ENCODE measurements around the gene HCK. TPM values are rescaled to one million over a fixed set of nuclear protein-coding genes. Genes with fewer than 3 reads are reported as not detected.
A peak's percentile ranks its signal among the peaks of the same experiment; 100 is the strongest.
"Not testable (repeated sequence)": the region's sequence is repeated elsewhere in the genome, so short reads cannot be mapped to it uniquely, and the experiment has no call there.

The HCK gene
- total RNA-seq, 1 experiment from 2014 or later, result not detected

DNA sequence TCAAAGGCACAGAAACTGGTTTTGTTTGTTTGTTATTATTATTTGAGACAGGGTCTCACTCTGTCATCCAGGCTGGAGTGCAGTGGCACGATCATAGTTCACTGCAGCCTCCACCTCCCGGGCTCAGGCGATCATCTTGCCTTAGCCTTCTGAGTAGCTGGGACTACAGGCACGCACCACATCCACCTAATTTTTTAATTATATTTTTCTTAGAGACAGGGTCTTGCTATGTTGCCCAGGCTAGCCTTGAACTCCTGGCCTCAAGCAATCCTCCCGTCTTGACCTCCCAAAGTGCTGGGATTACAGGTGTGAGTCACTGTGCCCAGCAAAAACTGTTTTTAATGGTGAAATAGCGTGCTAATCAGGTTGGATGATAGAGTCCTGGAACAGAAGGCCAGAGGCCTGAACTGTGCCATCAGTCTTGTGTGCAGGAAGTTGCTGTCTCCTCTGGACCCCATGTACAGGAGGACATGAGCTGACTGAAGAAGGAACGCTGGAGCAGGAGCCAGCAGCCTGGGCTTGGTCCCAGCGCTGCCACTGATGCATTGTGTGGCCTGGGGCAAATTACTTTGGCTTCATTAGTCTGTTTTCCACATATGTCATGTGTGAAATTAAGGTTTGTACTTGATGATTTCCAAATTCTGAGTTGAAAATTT is 62.4 kb downstream of the HCK start:
- no peak for DNase-seq (ENCODE audit: low read depth)
- in situ Hi-C loops (cut with HindIII; ENCODE audit: low pct_unique_long_range_greater_than_20kb, low sequenced_read_pairs), result no loop called here

DNA sequence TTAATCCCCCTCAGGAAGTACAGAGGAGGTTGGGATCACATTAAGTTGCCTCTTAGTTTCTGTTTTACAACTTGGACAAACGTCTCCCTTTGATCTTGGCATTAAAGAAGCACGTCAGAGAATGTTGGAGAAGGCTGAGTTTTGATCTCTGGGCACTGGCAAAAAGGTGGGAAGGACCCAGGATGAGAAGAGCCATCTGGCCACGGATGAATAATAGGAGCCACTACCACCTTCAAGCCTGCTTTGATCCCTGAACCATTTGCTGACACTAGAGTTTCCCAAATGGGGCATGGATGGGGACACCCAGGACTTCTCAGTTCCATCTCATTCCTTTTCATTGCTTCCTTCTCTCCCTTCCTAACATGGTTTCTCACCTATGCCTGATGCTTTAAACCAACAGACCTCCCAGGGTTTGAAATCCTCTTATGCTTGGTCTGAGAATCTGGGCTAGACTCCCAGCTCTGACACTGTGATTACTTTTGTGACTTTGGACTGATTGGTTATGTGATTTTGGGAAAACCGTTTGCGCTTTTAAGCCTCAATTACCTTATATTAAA is 63.2 kb downstream of the HCK start:
- in situ Hi-C loops (cut with HindIII; ENCODE audit: low pct_unique_long_range_greater_than_20kb, low sequenced_read_pairs), result no loop called here
- no peak for DNase-seq (ENCODE audit: low read depth)

DNA sequence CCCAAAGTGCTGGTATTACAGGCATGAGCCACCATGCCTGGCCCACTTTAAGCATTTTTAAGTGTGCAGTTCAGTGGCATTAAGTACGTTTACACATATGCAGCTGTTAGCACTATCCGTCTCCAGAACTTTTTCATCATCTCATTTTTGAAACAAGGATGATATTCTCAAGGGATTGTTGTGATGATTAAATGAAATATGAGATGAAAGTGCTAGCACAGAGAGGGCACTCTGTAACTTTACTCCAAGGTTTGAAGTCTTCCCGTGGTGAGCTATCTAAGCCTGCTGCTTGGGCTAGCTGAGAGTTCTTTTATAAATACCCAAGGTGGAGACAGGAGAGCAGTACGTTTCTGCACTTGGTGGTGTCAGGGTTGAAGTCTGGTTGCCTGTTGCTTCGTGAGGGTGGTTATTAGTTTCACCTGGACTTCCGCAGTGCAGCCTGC is 64.1 kb downstream of the HCK start:
- in situ Hi-C loops (cut with HindIII; ENCODE audit: low pct_unique_long_range_greater_than_20kb, low sequenced_read_pairs), result no loop called here
- no peak for DNase-seq (ENCODE audit: low read depth)

DNA sequence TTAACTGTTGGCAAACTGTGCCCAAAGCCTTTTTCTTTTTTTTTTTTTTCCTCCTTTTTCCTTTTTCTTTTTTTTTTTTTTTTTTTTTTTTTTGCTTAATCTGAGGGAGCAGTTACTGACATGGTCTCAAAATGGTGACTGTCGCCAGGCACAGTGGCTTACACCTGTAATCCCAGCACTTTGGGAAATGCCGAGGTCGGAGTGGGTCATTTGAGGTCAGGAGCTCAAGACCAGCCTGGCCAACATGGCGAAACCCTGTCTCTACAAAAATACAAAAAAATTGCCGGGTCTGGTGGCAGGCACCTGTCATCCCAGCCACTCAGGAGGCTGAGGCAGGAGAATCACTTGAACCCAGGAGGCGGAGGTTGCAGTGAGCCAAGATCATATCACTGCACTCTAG is 64.8 kb downstream of the HCK start:
- DNase-seq (ENCODE audit: low read depth); in situ Hi-C loops (cut with HindIII; ENCODE audit: low pct_unique_long_range_greater_than_20kb, low sequenced_read_pairs): not testable (repeated sequence)

DNA sequence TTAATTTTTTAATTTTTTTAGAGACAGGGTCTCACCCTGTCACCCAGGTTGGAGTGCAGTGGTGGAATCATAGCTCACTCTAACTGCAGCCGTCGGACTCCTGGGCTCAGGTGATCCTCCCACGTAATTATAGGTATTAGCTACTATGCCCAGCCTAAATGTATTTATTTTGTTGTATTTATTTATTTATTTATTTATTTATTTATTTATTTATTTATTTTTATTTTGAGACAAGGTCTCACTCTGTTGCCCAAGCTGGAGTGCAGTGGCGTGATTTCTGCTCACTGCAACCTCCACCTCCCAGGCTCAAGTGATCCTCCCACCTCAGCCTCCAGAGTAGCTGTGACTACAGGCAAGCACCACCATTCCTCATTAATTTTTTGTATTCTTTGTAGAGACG is 66.4 kb downstream of the HCK start:
- DNase-seq (ENCODE audit: low read depth); in situ Hi-C loops (cut with HindIII; ENCODE audit: low pct_unique_long_range_greater_than_20kb, low sequenced_read_pairs): not testable (repeated sequence)

DNA sequence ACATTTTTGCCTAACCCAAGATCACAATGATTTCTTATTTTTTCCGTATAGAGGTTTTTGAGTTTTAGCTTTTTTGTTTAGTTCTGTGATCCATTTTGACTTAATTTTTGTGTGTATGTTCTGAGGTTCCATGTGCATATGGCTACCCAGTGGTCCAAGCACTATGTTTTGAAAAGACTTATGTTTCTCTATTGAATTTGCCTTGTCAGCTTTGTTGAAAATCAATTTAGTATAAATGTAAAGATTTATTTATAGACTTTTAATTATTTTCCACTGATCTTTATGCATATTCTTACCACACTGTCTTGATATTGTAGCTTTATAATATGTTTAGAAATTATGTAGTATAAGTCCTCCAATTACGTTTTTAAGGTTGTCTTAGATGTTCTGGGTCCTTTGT is 67.7 kb downstream of the HCK start:
- DNase-seq (ENCODE audit: low read depth), result no peak
- in situ Hi-C loops (cut with HindIII; ENCODE audit: low pct_unique_long_range_greater_than_20kb, low sequenced_read_pairs), result no loop called here

DNA sequence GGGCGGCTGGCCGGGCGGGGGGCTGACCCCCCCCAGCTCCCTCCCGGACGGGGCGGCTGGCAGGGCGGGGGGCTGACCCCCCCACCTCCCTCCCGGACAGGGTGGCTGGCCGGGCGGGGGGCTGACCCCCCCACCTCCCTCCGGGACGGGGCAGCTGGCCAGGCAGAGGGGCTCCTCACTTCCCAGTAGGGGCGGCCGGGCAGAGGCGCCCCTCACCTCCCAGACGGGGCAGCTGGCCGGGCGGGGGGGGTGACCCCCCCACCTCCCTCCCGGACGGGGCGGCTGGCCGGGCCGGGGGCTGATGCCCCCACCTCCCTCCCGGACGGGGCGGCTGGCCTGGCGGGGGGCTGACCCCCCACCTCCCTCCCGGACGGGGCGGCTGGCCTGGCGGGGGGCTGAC is 69.9 kb downstream of the HCK start:
- DNase-seq (ENCODE audit: low read depth); in situ Hi-C loops (cut with HindIII; ENCODE audit: low pct_unique_long_range_greater_than_20kb, low sequenced_read_pairs): not testable (repeated sequence)

DNA sequence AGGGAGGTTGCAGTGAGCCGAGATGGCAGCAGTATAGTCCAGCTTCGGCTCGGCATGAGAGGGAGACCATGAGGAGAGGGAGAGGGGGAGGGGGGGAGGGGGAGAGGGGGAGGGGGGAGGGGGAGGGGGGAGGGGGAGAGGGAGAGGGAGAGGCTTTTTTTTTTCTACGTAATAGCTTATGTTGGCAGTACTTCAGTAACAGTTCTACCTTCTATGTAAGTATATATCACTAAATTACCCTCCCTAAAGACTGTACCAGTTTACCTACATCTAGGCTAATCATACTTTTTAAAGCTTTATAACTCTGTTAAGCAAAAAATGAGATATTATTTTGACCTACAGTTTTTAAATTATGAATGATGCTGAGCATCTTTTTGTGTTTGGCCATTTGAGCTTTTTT is 71.0 kb downstream of the HCK start:
- in situ Hi-C loops (cut with HindIII; ENCODE audit: low pct_unique_long_range_greater_than_20kb, low sequenced_read_pairs), result no loop called here
- no peak for DNase-seq (ENCODE audit: low read depth)

DNA sequence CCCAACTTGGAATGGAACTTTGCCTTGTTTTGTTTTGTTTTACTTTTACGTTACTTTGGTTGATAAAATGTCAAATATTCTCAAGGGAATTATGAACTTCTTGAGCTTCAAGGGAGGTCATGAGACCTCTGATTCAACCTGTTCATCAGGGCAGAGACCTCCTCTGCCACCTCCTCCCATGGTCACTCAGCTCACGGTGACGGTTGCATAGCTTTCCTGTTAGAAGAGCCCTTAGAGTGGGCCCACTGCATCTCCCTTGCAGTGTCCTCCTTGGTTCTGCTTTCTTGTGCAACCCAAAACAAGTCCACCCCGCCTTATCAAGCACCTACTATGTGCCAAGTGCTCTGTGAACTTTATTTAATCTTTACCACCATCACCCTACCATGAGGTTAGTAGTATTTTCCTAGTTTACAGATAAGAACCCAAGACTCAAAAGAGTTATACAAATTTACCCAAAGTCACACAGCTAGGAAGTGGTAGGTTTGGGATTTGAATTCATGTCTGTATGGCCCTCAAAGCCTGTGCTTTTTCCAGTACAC is 72.9 kb downstream of the HCK start:
- DNase-seq (ENCODE audit: low read depth), result no peak
- in situ Hi-C loops (cut with HindIII; ENCODE audit: low pct_unique_long_range_greater_than_20kb, low sequenced_read_pairs), result no loop called here

DNA sequence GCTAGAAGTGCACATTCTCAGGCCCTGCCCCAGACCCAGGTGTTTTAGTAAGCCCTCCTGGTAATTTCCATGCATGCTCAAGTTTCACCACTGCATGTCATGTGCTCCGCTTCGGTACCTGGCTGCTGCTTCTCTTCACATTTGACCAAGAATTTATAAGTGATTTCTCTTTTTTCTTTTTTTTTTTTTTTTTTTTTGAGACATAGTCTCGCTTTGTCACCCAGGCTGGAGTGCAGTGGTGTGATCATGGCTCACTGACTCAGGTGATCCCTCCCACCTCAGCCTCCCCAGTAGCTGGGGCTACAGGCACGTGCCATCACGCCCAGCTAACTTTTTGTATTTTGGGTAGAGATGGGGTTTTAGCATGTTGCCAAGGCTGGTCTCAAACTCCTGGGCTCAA is 73.5 kb downstream of the HCK start:
- in situ Hi-C loops (cut with HindIII; ENCODE audit: low pct_unique_long_range_greater_than_20kb, low sequenced_read_pairs), result no loop called here
- DNase-seq (ENCODE audit: low read depth), result peak; percentile 31

DNA sequence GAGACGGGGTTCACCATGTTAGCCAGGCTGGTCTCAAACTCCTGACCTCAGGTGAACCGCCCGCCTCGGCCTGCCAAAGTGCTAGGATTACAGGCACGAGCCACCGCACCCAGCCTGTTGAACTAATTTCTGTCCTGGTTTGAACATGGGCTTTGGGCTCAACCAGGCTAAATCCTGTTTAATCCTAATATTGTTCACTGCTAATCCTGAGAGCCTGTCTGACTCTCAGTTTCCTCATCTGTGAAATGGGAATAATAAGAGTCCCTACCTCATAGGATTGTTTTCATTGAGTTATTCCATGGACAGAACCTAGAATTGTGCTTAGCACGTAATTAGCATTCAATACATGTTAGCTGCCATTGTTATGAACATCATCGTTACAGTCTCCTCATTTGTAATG is 74.9 kb downstream of the HCK start:
- in situ Hi-C loops (cut with HindIII; ENCODE audit: low pct_unique_long_range_greater_than_20kb, low sequenced_read_pairs), result no loop called here
- no peak for DNase-seq (ENCODE audit: low read depth)

DNA sequence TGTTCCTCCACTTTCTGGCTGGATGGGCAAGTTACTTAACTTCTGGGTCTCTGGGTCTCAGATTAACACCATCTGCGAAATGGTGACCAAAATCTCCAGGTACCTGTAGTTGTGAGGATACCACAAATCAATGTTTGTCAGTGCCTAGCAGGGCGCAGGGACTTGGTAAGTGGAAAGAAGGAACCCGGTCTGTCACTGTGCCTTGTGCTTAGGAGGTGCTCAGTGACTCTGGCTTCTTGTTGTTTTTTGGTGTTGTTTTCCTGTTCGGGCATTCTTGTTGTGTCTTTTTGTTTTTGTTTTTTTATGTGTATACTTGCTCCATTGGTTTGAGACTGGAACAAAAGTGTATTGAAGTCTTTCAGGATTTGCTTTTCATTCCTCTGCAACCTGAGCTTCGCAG is 75.3 kb downstream of the HCK start:
- in situ Hi-C loops (cut with HindIII; ENCODE audit: low pct_unique_long_range_greater_than_20kb, low sequenced_read_pairs), result no loop called here
- DNase-seq (ENCODE audit: low read depth), result no peak

DNA sequence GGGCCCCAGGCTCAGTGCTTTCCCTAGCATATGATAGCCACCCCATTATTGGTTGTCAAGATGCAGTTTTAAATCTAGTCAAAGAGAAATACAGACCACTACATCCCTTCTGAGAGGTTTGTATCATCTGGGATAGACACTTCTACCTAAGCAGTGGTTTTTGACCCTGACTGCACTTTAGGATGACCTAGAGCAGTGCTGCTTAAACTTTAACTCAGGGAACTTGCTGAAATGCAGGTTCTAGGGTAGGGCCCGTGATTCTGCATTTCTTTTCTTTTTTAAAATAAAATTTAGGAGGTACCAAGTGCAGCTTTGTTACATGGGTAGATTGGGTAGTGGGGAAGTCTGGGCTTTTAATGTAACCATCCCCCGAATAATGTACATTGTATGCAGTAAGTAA is 76.1 kb downstream of the HCK start:
- in situ Hi-C loops (cut with HindIII; ENCODE audit: low pct_unique_long_range_greater_than_20kb, low sequenced_read_pairs), result no loop called here
- no peak for DNase-seq (ENCODE audit: low read depth)

DNA sequence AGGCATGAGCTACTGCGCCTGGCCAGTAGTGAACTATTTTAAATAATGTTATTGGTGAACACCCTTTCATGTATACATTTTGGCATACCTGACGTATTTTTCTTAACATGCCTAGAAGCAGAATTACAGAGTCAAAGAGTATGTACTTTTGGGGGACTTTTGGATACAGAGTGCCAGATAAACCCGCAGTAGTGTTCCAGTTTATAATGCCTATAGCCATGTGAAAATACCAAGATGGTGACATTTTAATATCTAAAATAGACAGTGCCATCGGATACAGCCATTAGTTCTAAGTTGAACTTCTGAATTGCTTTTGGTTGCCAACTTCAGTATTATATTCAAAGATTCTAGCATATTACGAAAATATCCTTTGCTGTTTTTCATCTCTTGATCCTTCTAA is 77.8 kb downstream of the HCK start:
- no peak for DNase-seq (ENCODE audit: low read depth)
- in situ Hi-C loops (cut with HindIII; ENCODE audit: low pct_unique_long_range_greater_than_20kb, low sequenced_read_pairs), result no loop called here

DNA sequence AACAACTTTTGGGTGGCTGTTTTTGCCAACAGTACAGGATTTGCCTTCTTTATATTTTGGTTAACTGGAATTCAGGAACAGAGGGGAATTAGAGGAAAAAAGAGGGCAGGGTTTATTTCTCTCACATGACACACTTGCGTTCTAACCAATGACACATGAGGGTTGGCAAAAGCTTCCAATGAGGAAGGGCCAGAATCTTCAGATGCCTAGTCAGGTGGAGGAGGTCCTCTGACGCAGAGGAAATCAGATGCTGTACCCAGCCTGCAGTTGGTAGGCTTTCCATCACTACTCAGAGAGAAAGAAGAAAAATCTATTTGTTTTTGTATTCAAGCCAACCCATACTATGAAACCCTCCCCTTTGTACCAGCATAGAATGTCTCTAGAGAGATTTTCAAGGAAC is 78.3 kb downstream of the HCK start:
- in situ Hi-C loops (cut with HindIII; ENCODE audit: low pct_unique_long_range_greater_than_20kb, low sequenced_read_pairs), result no loop called here
- DNase-seq (ENCODE audit: low read depth), result no peak

DNA sequence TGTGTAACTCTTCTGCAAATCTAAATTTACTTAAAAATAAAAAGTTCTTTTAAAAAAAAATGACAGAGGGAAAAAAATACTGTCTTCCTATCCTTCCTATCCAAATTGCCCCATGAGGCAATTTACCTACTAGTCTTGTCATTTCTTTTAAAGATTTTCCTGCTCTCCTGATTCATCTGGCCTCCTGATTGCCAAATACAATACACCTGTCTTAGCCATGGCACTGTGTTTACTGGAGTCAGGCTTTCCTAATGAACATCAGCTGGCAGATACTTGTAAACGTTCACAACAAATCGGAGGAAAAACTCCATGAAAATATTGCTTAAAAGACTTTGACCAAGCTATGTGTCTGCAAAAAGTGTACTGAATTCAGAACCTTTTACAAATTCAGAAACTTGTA is 78.9 kb downstream of the HCK start:
- no peak for DNase-seq (ENCODE audit: low read depth)
- in situ Hi-C loops (cut with HindIII; ENCODE audit: low pct_unique_long_range_greater_than_20kb, low sequenced_read_pairs), result no loop called here

DNA sequence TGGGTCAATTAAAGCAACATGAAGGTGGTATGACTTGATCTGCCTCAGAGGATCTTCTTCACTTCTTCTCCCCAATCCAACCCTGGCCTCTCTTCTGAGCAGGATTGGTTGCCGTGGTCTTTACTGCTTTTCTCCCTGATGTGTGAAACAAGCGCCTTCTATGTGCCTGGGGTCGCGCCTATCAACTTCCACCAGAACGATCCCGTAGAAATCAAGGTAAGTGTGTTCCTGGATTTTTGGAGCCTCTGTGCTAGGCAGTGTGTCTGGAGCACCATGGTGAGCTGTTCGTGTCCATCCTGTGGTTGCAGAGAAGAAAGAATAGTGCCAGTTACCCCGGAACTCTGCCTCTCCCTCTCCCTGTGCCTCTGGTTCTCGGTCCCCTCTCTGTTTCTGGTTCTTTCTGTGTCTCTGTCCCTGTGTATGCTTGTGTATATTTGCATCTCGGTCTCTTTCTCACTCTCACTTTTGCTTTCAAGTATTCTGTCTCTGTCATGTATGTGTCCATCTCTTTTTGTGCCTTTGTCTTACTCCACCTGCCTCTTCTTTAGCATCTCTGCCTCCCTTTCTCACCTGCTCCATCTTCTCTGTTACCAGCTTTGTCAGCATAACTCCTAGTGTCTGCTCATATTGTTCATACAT is 81.0 kb downstream of the HCK start:
- in situ Hi-C loops (cut with HindIII; ENCODE audit: low pct_unique_long_range_greater_than_20kb, low sequenced_read_pairs), result no loop called here

DNA sequence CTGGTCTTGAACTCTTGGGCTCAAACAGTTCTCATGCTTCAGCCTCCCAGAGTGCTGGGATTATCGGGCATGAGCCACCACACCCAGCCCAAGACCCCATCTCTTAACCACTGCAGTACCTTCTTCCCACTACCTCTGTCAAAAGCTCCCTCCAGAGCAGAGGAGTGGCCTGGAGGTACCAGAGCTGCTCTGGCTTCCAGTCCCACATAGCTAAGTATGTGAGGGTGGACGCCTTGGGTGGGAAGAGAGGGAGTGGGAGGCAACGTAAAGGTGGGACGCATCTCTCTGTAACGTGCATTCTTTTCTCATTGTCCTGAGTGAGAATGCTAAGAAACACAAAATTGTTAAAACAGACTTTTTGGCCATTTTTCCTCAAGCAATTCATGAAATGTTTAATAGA is 82.0 kb downstream of the HCK start:
- DNase-seq (ENCODE audit: low read depth), result no peak
- in situ Hi-C loops (cut with HindIII; ENCODE audit: low pct_unique_long_range_greater_than_20kb, low sequenced_read_pairs), result no loop called here

More for the DNA sequence above, 81.0 kb downstream of the HCK start:
- DNase-seq (ENCODE audit: low read depth), result no peak

DNA sequence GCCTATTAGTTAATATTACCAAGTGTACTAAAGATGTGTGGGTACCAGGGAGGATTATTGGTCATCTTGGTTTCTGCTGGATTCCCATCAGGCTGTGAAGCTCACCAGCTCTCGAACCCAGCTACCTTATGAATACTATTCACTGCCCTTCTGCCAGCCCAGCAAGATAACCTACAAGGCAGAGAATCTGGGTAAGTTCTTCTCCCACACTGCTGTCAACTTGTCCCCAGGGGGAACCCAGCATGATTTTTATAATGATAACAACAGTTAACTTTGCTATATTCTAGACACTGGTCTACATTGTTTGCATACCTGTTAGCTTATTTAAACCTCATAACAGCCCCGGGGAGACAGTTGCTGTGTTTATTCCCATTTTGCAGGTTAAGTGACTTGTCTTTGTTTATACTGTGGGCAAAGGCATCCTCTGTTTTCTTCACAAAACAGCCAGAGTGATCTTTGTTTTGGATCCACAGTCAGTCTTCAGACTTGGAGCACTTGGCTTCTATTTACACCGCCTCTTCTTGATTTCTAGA is 84.0 kb downstream of the HCK start:
- DNase-seq (ENCODE audit: low read depth), result no peak
- in situ Hi-C loops (cut with HindIII; ENCODE audit: low pct_unique_long_range_greater_than_20kb, low sequenced_read_pairs), result no loop called here

Data from Caki2 (cell line).